Transverse colon (tissue), 4 donors: ENCODE results near the gene PLEKHG4. TPM values are rescaled to one million over a fixed set of nuclear protein-coding genes. Genes with fewer than 3 reads are reported as not detected.

Experiments used
- DNase-seq: peaks from one replicate; pipeline ENCODE4 v3.0.0-alpha.2; 2019
- H3K27ac ChIP-seq, 4 donors: fragments of 200-600 bp; sonication (generic); 2 replicates each; pipeline ENCODE4 v1.5.1; 2016 to 2018; ENCODE audit warnings: inconsistent platforms in 4 of 4
- H3K27me3 ChIP-seq: fragments of 200-600 bp; sonication (generic); 2 replicates; pipeline ENCODE4 v1.5.1; 2017; ENCODE audit warnings: inconsistent platforms
- H3K36me3 ChIP-seq, 4 donors: fragments of 200-600 bp; sonication (generic); 2 replicates each; pipeline ENCODE4 v1.5.1; 2017 to 2019; ENCODE audit warnings: inconsistent platforms in 4 of 4
- H3K4me1 ChIP-seq, 4 donors: fragments of 200-600 bp; sonication (generic); 2 replicates each; pipeline ENCODE4 v1.5.1; 2017 to 2020; ENCODE audit warnings: inconsistent platforms in 4 of 4
- H3K4me3 ChIP-seq, 4 donors: fragments of 200-600 bp; sonication (generic); 1 replicate in 1 of 4; 2 replicates in 3 of 4; pipeline versions ENCODE4 v1.5.1 to v1.6.1; 2017 to 2019; ENCODE audit warnings: inconsistent platforms in 4 of 4
- H3K9me3 ChIP-seq, 2 donors: fragments of 200-600 bp; sonication (generic); 2 replicates each; pipeline ENCODE4 v1.5.1; 2017 to 2019; ENCODE audit warnings: inconsistent platforms in 2 of 2
- EP300 ChIP-seq: sonication (generic); formaldehyde crosslinking; IDR thresholded peaks from one replicate; pipeline ENCODE4 v1.6.1; 2017; ENCODE audit warnings: antibody characterized with exemption, low read depth
- POLR2A ChIP-seq: fragments of 450-650 bp; IDR thresholded peaks from one replicate; pipeline ENCODE4 v1.6.1; 2016; ENCODE audit warnings: antibody characterized with exemption, mild to moderate bottlenecking, moderate library complexity
- POLR2AphosphoS5 ChIP-seq, 3 donors: sonication (generic); formaldehyde crosslinking; IDR thresholded peaks; one replicate each; pipeline ENCODE4 v1.6.1; 2016; ENCODE audit warnings: antibody characterized with exemption in 3 of 3
- WGBS, 2 donors: methylation state at CpG; one replicate each; pipeline ENCODE4 v1.1.5; 2018; ENCODE audit warnings: low coverage in 1 of 2; 5-methylcytosine and 5-hydroxymethylcytosine counted together
- in situ Hi-C, 4 donors: fragments of 200-750 bp; cut with MboI; loops; one replicate each; pipeline versions ENCODE4 v1.15.0 to v1.15.1; 2017; ENCODE audit warnings: low sequenced_read_pairs in 3 of 4, low pct_ligation_motif_present in 1 of 4, low pct_unique_long_range_greater_than_20kb in 1 of 4
- intact Hi-C: fragments of 100-400 bp; cut with DNase I; formaldehyde crosslinking; loops from one replicate; pipeline ENCODE4 v1.15.1; 2023; ENCODE audit warnings: low total_unique reads
- total RNA-seq, 4 donors: library from RNA; depleted of rRNA; stranded (reverse); fragments of >200 nt; gene quantifications; one replicate each; pipeline ENCODE4 v1.1.0, GENCODE V29; 2016
- TF ChIP-seq, protein P1 (sequence below), 5 experiments: fragments of 200-600 bp in 3 of 5; fragments of 450-650 bp in 2 of 5; sonication (generic) in 3 of 5; IDR thresholded peaks; 1 replicate in 2 of 5; 2 replicates in 3 of 5; pipeline ENCODE4 v1.5.1; 2016 to 2017; ENCODE audit warnings: antibody characterized with exemption in 5 of 5, inconsistent platforms in 3 of 5, mild to moderate bottlenecking in 2 of 5, moderate library complexity in 1 of 5

The PLEKHG4 gene
- total RNA-seq, 4 donors from 2014 or later = 0.80 to 12.2 (median 8.7) TPM

DNA sequence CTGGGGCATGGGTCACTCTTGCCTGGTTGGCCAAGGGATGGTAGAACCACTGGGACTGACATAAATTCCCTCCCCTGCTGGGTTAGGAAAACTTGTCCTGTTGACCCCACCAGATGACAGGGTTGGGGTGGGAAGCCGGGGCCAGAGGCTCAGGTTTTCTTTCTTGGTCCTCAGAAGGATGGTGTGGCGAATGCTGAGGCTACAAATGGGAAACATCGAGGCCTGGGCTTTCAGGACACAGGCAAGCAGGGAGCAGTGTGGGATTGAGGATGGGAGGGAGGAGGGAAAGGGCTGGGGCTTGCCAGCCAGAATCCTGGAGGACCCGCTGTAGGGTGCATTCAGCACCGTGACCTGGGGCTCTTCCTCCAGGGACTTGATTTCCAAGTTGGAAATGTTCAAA lies 14.5 kb upstream of the PLEKHG4 start:
- Histone ChIP-seq H3K4me3 (no peak overlapping the region), H3K27ac (no peak overlapping the region), H3K9me3 (no peaks in the 10 kb centered on the region), H3K36me3 (no peaks in the 10 kb centered on the region), H3K4me1 (no peaks in the 10 kb centered on the region), H3K27me3 (peaks cover 1% of the 10 kb centered on the region)
- no peak for DNase-seq
- TF ChIP-seq POLR2AphosphoS5 (IDR thresholded peaks at IDR 0.05) = no peak
- TF ChIP-seq POLR2A = no peak
- in situ Hi-C loops = no loop called here
- 87 to 88% methylated on average over 3 to 5 of the region's 5 CpGs for WGBS, 2 donors
- intact Hi-C loops = no loop called here

DNA sequence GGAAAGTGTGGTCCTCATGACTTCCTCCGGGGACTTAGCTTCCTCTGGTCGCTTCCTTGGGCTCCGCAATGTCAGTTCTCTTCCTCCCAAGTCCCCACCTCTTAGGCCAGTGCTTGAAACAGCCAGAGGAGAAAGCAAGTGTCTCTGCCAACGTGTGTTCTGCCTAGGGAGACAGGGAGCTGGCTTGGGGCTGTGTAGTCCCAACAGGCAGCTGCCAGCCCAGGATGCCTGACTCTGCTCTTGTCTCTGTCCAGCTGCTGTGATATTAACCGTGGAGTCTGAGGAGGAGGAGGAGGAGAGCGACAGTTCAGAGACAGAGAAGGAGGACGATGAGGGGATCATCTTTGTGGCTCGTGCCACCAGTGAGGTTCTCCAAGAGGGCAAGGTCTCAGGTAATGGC lies 13.5 kb upstream of the PLEKHG4 start:
- no peak for TF ChIP-seq POLR2AphosphoS5 (IDR thresholded peaks at IDR 0.05)
- TF ChIP-seq EP300 = no peak
- TF ChIP-seq, protein P1, sequence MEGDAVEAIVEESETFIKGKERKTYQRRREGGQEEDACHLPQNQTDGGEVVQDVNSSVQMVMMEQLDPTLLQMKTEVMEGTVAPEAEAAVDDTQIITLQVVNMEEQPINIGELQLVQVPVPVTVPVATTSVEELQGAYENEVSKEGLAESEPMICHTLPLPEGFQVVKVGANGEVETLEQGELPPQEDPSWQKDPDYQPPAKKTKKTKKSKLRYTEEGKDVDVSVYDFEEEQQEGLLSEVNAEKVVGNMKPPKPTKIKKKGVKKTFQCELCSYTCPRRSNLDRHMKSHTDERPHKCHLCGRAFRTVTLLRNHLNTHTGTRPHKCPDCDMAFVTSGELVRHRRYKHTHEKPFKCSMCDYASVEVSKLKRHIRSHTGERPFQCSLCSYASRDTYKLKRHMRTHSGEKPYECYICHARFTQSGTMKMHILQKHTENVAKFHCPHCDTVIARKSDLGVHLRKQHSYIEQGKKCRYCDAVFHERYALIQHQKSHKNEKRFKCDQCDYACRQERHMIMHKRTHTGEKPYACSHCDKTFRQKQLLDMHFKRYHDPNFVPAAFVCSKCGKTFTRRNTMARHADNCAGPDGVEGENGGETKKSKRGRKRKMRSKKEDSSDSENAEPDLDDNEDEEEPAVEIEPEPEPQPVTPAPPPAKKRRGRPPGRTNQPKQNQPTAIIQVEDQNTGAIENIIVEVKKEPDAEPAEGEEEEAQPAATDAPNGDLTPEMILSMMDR (IDR thresholded peaks at IDR 0.05) = no peak
- no peak for TF ChIP-seq POLR2A
- Histone ChIP-seq H3K4me3 (no peak overlapping the region), H3K4me1 (no peaks in the 10 kb centered on the region), H3K27me3 (peaks cover 3% of the 10 kb centered on the region), H3K36me3 (no peaks in the 10 kb centered on the region), H3K9me3 (no peaks in the 10 kb centered on the region), H3K27ac (no peak overlapping the region)
- WGBS, 2 donors = 58 to 72% methylated on average over 4 to 8 of the region's 8 CpGs
- no peak for DNase-seq
- in situ Hi-C loops (no loop called here), intact Hi-C loops (no loop called here)

DNA sequence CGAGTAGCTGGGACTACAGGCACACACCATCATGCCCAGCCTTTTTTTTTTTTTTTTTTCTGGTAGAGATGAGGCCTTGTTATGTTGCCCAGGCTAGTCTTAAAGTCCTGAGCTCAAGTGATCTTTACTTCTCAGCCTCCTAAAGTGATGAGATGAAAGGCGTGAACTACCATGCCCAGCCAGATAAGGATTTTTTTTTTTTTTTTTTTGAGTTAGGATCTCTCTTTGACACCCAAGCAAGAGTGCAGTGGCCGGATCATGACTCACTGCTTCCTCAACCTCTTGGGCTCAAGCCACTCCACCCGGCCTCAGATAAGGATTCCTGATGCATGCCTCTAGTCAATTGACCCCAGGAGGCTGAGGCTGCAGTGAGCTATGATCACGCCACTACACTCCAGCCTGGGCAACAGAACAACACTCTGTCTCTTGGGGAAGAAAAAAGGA lies 11.2 kb upstream of the PLEKHG4 start:
- intact Hi-C loops (no loop called here), in situ Hi-C loops (no loop called here)
- Histone ChIP-seq H3K4me1 (no peaks in the 10 kb centered on the region), H3K4me3 (no peak overlapping the region), H3K9me3 (no peaks in the 10 kb centered on the region), H3K27me3 (peaks cover 3% of the 10 kb centered on the region), H3K27ac (no peak overlapping the region), H3K36me3 (no peaks in the 10 kb centered on the region)
- no peak for TF ChIP-seq POLR2A
- TF ChIP-seq EP300 = no peak
- TF ChIP-seq POLR2AphosphoS5 (IDR thresholded peaks at IDR 0.05) = no peak
- TF ChIP-seq, protein P1 (IDR thresholded peaks at IDR 0.05) = no peak
- 60 to 67% methylated on average over 5 of the region's 5 CpGs for WGBS, 2 donors
- DNase-seq = no peak

DNA sequence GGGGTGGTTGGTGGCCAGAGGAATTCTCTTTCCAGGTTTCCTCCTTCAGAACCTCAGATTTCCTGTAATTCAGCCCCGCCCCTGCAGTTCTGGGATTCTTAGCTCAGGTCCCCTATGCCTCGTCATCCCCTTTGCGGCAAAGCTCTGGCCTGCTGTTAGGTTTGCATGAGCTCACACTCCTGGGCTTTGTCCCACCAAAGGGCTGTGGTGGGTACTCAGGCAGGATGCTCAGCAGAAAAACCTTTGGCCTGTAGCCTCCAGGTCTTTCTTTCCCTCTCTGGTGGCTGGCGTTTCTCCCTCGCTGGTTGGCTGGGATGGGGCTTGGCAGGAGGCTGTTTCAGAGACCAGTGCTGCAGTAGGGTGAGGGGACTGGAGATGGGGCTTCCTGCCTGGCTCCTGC lies 9.6 kb upstream of the PLEKHG4 start:
- 41% methylated on average over 4 to 5 of the region's 5 CpGs for WGBS, 2 donors
- Histone ChIP-seq H3K27ac (no peak overlapping the region), H3K27me3 (peaks cover 3% of the 10 kb centered on the region), H3K9me3 (no peaks in the 10 kb centered on the region), H3K4me3 (no peak overlapping the region), H3K36me3 (no peaks in the 10 kb centered on the region), H3K4me1 (no peaks in the 10 kb centered on the region)
- in situ Hi-C loops (no loop called here), intact Hi-C loops (no loop called here)
- no peak for TF ChIP-seq EP300
- TF ChIP-seq POLR2A = no peak
- TF ChIP-seq, protein P1 (IDR thresholded peaks at IDR 0.05) = no peak
- TF ChIP-seq POLR2AphosphoS5 (IDR thresholded peaks at IDR 0.05) = no peak
- no peak for DNase-seq

DNA sequence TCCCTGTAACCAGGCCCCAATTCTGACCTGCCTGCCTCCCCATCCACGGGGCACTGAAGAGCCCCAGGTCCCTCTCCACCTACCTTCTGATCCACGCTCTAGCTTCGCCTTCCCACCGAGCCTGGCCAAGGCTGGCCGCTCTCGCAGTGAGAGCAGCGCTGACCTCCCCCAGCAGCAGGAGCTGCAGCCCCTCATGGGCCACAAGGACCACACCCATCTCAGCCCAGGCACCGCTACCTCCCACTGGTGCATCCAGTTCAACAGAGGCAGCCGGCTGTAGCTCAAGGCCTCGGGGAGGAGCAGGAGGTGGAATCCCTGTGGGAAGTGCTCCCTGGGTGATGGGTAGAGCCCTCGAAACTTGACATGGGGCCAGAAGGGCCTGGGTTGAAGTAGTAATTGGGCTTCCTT lies 8.4 kb upstream of the PLEKHG4 start:
- no peak for TF ChIP-seq POLR2AphosphoS5 (IDR thresholded peaks at IDR 0.05)
- no peak for TF ChIP-seq EP300
- TF ChIP-seq, protein P1 (IDR thresholded peaks at IDR 0.05) = no peak
- no peak for TF ChIP-seq POLR2A
- Histone ChIP-seq H3K27ac (no peak overlapping the region), H3K9me3 (no peaks in the 10 kb centered on the region), H3K27me3 (peaks cover 3% of the 10 kb centered on the region), H3K4me3 (no peak overlapping the region), H3K4me1 (no peaks in the 10 kb centered on the region), H3K36me3 (no peaks in the 10 kb centered on the region)
- WGBS, 2 donors = 90% methylated on average over 11 of the region's 11 CpGs; no CpG with 5 or more reads in 1 of the 2 donors
- DNase-seq = no peak
- in situ Hi-C loops (no loop called here), intact Hi-C loops (no loop called here)
